Prostate gland (tissue), 2 donors: ENCODE data around the gene ARHGAP44.

ENCODE experiments used
- CTCF ChIP-seq, 4 experiments: fragments of 200-600 bp in 2 of 4; fragments of 450-650 bp in 2 of 4; sonication (generic) in 2 of 4; IDR thresholded peaks; 1 replicate in 3 of 4; 2 replicates in 1 of 4; pipeline ENCODE4 v1.5.1; 2016 to 2019; ENCODE audit warnings: antibody characterized with exemption in 4 of 4, mild to moderate bottlenecking in 2 of 4, moderate library complexity in 2 of 4
- POLR2AphosphoS5 ChIP-seq: sonication (generic); formaldehyde crosslinking; IDR thresholded peaks from one replicate; pipeline ENCODE4 v1.6.1; 2017; ENCODE audit warnings: antibody characterized with exemption

DNA sequence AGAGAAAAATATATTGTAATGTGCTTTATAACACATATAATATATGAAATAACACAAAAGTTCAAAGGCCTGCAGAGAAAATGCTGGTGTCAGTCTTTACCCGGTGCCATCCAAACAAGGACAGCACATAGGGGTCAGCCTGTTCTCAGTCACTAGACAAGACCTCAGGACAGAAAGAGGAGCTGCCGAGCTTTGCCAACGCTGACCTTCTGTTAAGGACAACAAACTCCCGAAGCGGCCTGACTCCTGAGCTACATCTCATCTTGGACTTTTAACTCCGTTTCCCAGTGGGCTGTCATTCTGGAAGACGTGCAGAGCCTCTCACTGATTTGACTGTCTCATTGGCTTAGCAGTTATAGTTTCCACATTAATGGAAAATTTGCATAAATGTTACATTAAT lies 221.7 kb downstream of the ARHGAP44 start:
- TF ChIP-seq CTCF (IDR thresholded peaks at IDR 0.05), result no peak
- no peak for TF ChIP-seq POLR2AphosphoS5
